Hindlimb muscle (tissue), 1 donor: ENCODE data around the gene GLS. TPM values are rescaled to one million over a fixed set of nuclear protein-coding genes. Genes with fewer than 3 reads are reported as not detected.
A peak's percentile ranks its signal among the peaks of the same experiment; 100 is the strongest.
"Not testable (repeated sequence)": the region's sequence is repeated elsewhere in the genome, so short reads cannot be mapped to it uniquely, and the experiment has no call there.

Source experiments
- DNase-seq: peaks from one replicate; pipeline ENCODE4 v3.0.0-alpha.2; 2013
- polyA plus RNA-seq: library from polyadenylated mRNA; unstranded; fragments of 120-200 nt; gene quantifications from one replicate; pipeline ENCODE4 v1.2.1, GENCODE V29; 2013; ENCODE audit not compliant: insufficient read length

Gene GLS
- polyA plus RNA-seq, 1 donor: 44.9 TPM

- DNase-seq: no peak
Observed at GRCh38 chr2:190935054-190935453, 54.4 kb downstream of the GLS start.

- DNase-seq: no peak
Observed at GRCh38 chr2:190938771-190939335, 58.2 kb downstream of the GLS start.

- peak; percentile 29 for DNase-seq
Observed at GRCh38 chr2:190940454-190940853, 59.8 kb downstream of the GLS start.

- DNase-seq: no peak
Observed at GRCh38 chr2:190941571-190941970, 61.0 kb downstream of the GLS start.

- no peak for DNase-seq
Observed at GRCh38 chr2:190942697-190943096, 62.1 kb downstream of the GLS start.

- DNase-seq: no peak
Observed at GRCh38 chr2:190943706-190944105, 63.1 kb downstream of the GLS start.

GRCh38 chr2:190947141-190947540 lies 66.5 kb downstream of the GLS start:
- DNase-seq: no peak

- DNase-seq: no peak
Observed at GRCh38 chr2:190947711-190948251, 67.2 kb downstream of the GLS start.

GRCh38 chr2:190948671-190949070 lies 68.0 kb downstream of the GLS start:
- DNase-seq: no peak

- no peak for DNase-seq
Observed at GRCh38 chr2:190950566-190950991, 70.0 kb downstream of the GLS start.

- no peak for DNase-seq
Observed at GRCh38 chr2:190953257-190953656, 72.6 kb downstream of the GLS start.

- DNase-seq: no peak
Observed at GRCh38 chr2:190959911-190960788, 79.5 kb downstream of the GLS start.

- not testable (repeated sequence) for DNase-seq
Observed at GRCh38 chr2:190961117-190961516, 80.5 kb downstream of the GLS start.

GRCh38 chr2:190961918-190962487 lies 81.4 kb downstream of the GLS start:
- no peak for DNase-seq

GRCh38 chr2:190963088-190963487 lies 82.5 kb downstream of the GLS start:
- no peak for DNase-seq

GRCh38 chr2:190964170-190964795 lies 83.7 kb downstream of the GLS start:
- no peak for DNase-seq

- no peak for DNase-seq
Observed at GRCh38 chr2:190965580-190966222, 85.1 kb downstream of the GLS start.

GRCh38 chr2:190968522-190968921 lies 87.9 kb downstream of the GLS start:
- DNase-seq: no peak

GRCh38 chr2:190970160-190970559 lies 89.5 kb downstream of the GLS start:
- DNase-seq: no peak

- no peak for DNase-seq
Observed at GRCh38 chr2:190970873-190971506, 90.4 kb downstream of the GLS start.

GRCh38 chr2:190972213-190972612 lies 91.6 kb downstream of the GLS start:
- DNase-seq: no peak

GRCh38 chr2:190972846-190973245 lies 92.2 kb downstream of the GLS start:
- no peak for DNase-seq
